ENCODE measurements around the gene KLK14.

The KLK14 gene

DNA sequence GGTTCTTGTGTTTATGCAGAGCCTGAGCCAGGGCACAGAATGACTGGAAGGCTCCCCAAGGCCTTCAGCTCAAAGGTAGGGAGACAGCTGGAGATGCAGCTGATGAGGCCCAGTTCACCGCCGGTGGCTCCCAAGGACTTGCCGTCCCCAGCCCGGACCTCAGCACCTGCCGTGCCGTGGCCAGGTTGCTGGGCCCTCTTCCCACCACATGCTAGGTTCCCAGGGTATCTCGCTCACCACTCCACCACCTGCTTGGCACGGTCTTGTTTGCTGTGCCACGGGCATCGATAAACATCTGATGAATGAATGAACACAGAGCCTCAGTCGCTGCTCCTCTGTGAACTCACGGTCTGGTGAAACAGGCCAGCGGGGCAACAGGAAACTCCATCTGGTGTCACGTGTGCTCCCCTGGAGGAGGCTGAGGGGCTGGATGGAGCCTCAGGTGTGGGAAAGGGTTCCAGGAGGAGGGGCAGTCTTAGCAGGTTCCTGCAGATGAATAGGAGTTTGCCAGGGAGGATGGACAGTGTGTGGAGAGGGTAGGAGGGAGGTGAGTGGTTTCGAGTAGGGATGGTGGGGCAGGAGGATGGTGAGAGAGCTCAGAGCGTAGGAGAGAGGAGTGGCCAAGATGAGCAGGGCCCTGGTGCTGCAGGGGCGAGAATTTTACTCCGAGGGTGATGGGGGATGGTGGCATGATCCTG is 3.6 kb upstream of the KLK14 start:
- DNase-seq, result no peak

DNA sequence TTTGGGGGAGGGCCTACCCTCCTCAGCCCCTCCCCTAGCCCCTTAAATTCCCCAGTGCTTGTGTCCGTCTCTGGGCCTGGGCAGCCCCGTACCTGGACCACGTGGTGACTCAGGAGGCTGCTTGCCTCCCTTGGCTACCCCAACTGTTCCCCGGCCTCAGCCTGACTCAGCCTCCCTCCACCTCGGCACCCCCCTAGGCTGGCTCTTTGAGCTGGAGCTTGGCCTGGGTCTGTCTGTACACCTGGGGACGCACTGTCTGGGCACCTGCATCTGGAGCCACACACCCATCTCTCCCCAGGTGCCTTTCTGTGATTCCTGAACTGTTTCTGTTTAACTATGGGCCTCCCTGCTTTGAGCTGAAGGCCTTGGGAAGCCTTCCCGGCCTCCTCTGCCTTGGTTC is 1.8 kb upstream of the KLK14 start:
- DNase-seq, result no peak

DNA sequence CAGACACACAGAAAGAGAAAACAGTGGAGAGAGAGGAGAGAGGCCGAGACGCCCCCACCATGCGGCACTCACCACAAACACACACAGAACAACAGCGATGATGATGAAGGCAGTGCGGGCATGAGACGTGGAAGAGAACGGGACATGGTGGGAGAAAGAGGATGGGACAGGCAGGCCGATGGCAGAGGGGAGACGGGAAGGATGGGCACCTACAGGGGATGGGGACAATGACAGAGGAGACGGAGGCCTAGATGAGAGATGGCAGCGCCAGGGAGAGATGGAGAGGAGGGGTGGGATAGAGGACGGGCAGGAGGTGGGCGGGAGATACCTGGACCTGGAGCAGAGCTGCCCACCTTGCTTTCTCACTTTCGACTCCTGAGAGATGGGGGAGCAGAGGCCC is 1.1 kb upstream of the KLK14 start:
- no peak for DNase-seq

DNA sequence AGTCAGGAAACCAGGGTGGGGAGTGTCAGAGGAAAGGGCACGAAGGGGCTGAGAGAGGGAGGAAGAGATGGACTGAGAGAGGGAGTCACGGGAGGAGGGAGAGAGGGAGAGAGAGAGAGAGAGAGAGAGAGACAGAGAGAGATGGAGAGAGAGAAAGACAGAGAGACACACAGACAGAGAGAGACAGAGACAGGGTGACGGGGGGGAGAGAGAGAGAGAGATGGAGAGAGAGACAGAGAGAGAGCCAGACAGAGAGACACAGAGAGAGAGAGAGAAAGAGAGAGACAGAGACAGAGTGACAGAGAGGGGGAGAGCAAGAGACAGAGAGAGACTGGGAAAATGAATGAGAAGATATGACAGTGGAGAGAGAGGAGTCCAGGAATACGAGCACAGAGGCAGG is 494 bp upstream of the KLK14 start:
- DNase-seq, result no peak

GRCh38 chr19:51081476-51081875 is 1.2 kb downstream of the KLK14 start:
- no peak for DNase-seq

DNA sequence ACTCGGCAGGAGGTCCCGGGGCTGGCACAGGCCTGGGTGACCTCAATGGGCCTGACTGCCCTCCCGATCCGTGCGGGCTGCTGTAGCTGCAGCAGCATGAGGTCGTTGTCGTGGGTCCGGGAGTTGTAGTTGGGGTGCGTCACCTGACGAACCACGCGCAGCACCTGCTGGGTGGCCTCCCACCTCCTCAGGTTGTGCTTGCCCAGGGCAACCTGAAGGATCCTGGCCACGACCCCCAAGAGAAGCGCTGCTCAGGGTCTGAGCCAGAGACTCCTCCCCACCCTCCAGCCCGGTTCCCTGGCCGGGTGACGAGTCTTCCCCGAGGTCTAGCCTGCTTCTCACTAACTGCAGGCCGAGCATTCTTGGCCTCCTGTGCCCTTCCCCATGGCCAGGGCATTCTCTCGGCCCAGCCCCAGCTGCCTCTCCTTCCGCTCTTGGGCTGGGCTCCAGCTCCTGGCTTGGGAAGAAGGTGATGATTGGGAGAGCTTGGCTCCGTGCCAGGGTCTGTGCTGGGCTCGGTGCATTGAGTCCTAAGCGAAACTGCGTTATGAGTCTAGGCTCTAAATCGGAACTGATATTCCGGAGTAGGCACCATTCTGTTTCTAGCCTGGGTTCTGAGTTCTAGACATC is 3.1 kb downstream of the KLK14 start:
- DNase-seq, result peak in 6 of 56 donors; percentile 8 to 21 (median 10)

DNA sequence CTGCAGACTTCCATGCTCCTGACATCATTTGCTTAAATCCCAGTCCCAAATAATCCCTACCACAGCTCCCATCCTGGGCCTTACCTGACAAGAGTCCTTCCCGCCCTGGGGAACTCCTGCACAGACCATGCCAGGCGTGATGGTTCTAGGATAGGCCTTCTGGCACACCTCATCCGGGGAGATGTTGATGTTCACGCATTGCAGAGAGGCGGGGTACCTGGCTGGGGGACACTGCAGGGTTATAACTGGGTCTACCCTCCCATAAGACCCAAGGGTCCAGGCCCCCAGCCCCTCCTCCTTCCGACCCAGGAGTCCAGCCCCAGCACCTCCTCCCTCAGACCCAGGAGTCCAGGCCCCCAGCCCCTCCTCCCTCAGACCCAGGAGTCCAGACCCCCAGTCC is 4.0 kb downstream of the KLK14 start:
- no peak for DNase-seq

- DNase-seq, result no peak
Observed at GRCh38 chr19:51078104-51078503, 4.6 kb downstream of the KLK14 start.

GRCh38 chr19:51076631-51077213 is 6.0 kb downstream of the KLK14 start:
- no peak for DNase-seq

DNA sequence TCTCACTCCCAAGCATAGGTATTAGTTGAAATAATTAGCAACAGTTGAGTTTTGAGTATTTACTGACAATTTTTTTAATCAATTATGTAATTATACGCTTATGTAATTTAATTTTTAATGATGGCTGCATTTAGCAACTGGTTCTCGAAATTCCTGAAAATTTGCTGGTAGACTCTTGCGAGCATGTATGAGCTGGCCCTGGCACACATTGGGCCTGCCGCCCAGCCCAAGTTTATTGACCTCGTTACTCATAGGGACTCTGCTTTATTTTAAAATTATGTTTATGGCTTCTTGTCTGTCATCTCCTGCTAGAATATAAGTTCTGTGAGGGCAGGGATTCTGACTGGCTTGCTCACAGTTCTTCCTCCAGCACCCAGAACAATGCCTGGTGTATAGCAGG is 6.7 kb downstream of the KLK14 start:
- DNase-seq, result no peak

GRCh38 chr19:51071095-51071405 is 11.6 kb downstream of the KLK14 start:
- DNase-seq, result no peak

DNA sequence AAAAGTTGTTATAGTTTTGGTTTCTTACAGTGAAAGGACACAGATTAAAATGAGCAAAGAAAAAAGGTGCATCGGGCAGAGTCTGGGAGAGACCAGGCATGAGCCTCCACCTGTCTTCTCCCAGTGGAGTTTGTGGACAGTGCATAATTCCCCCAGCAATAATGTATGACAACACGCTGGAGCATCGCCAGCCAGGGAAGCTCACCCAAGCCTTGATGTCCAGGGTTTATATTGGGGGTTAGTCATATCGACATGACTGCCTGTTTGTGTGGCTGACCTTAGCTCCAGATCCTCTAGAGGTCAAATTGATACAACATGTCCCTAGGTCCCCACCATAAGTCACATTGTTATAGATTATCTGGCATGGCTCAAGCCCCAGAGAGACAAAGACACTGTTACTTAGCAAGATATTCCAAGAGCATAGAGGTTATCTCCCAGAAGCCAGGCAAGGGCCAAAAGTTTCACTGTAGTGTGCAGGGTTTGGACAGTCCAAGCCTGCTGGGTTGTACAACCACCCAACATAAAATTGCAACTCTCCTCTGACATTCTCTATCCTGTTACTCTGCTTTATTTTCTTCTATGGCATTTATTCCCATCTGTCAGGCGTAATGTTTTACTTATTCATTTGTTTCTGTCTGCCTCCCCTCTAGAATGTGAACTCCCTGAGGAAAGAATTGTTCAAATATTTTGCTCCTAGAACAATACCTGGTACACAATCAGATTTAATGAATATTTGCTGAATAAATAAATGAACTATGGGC is 12.2 kb downstream of the KLK14 start:
- DNase-seq, result no peak

DNA sequence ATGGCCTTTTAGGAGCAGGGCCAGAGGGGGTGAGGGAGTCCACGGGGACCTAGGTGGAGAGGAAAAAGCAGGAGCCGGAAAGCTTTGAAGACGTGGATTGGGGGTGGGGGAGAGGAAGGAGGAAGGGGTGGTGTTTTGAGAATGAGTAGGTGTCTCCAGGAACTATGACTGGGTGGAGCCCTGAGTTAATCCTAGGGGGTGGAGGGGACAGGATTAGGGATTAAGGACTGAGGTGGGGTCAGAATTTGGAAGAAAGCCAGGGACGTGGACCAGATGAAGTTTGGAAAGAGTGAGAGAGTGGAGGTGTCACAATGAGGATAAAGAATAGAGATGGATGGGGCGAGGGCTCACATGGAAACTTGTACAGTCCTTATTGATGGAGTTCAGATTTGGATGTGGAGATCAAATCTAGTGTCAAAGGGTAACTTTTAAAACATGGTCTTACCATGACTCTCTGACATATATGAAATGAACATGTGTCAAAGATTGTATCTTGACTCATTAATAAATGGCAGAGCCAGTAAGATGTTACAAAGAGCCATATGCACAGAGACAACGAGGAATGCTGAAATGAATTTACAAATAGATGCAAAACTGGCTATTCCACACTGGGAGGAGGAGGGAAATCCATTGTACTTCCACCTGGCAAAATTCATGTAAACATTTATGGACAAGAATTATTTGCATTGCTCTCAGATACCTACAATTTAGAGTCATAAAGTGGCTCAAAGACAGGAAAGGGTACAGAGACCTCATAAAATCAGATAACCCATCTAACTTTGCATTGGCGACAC is 16.1 kb downstream of the KLK14 start:
- no peak for DNase-seq

DNA sequence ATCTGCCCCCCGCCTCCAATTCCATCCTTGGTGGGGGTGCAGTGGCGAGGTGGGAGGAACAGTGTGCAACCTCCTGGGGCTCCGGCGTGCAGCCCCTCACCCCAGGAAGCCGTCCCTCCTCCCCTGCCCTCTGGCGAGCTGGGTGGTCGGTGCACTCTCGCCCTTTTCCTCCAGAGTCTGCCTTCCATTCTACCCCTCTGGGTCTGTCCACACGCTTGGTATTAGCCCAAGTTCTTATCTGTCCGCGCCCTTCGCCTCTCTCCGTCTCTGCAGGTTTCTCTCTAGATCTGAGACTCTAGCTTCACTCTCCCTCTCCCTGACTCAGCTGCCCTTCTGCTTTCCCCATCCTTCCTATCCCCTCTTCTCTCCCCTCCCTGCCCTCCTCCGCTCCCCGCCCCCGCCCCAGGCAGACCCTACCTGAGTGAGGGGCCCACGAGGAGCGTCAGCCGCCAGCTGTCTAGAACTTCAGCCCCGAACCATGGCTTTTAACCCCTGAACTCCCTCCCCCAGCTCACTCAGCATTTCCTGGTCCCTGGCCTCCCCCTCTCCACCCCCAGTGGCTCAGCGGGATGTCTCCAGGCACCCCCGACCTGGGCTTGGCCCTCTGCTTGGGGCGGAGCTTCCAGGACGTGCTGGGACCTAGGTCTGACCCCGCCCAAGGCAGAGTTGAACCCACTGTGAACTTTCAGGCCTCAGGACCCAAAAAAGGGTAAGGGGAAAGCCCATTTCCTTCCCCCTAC is 17.3 kb downstream of the KLK14 start:
- no peak for DNase-seq

- peak in 1 of 56 donors; percentile 19 for DNase-seq
Observed at GRCh38 chr19:51064534-51065220, 18.0 kb downstream of the KLK14 start, which contains the start of gene KLK13. Gene KLK13, minus strand, starts transcription at chr19:51065092. Its CDS starts 25 bp downstream, at chr19:51065067.

DNA sequence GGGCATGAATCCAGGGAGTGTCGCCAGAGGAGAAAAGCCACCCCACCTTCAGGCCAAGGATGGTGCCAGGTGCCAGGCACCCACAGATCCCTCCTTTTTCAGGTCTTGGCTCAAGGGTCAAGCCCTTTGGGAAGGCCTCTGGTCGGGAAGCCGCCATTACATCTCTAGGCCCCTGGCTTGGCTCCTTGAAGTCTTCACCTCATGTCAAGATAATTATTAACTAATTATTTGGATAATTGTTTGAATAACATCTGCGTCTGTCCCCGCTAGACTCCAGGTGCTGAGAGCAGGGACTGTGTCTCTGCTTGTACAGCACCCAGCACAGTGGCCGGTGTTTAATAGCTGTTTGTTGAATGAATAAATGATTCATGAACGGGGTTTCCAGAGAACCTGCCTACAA is 19.0 kb downstream of the KLK14 start:
- DNase-seq, result no peak

DNA sequence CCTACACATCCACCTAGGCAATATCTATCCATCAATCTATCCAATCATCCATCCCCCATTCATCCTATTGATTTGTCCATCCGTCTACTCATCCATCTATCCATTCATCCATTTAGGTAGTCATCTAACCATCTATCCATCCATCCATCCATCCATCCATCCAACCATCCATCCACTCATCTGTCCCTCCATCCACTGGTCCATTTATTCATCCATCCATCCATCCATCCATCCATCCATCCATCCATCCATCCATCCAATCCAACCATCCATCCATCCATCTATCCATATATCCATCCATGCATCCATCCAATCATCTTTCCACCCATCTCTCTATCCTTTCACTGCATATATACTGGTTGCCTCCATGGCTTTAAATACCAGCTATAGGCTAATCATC is 21.7 kb downstream of the KLK14 start:
- no peak for DNase-seq

DNA sequence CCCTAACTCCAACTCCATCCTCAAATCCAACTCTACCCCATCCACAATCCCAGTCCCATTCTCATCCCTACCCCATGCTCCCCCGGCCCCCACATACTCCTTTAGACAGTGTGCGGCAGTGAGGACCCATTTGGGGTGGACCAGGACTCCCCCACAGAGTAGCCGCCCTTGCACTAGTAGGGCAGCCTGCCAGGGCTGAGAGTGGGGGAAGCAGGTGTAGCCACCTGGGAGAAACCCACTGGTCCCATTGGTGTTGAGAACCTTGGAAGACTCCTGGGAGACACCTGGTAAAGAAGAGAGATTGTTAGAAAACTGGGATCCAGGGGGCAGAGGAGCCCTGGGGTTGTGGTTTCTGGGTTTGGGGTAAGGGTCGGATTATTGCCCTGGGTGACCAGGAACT is 22.4 kb downstream of the KLK14 start:
- no peak for DNase-seq

GRCh38 chr19:51059715-51060114 is 23.0 kb downstream of the KLK14 start:
- no peak for DNase-seq

DNA sequence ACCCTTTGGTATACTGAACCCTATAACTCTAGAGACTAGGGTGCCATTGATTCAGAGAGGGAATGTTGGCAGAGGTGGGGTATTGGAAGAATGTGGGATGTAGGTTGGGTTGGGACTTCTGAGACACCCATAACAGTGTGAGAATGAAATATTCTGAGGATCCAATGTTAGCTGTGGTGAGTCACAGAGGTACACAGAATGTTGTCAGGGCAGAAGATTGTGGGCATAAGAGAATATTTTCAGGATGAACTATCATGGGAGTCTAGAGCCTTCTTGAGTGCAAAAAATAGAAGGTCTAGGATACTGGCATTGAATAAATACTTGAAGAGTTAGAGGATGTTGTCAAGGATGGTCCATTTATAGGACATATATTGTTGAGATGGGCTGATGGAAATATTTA is 26.8 kb downstream of the KLK14 start:
- no peak for DNase-seq

Data from amygdala (tissue), 56 donors.